SJCRH30 (cell line): ENCODE measurements around the gene XPC. TPM values are rescaled to one million over a fixed set of nuclear protein-coding genes. Genes with fewer than 3 reads are reported as not detected.

Experiments used
- DNase-seq, 2 experiments: peaks; one replicate each; pipeline ENCODE4 v3.0.0-alpha.2; 2015 to 2020
- H3K27ac ChIP-seq: fragments of 250-450 bp; sonication (Bioruptor Pico); 2 replicates; pipeline ENCODE4 v1.5.1; 2020; ENCODE audit warnings: mild to moderate bottlenecking, moderate library complexity
- H3K27me3 ChIP-seq: fragments of 250-450 bp; sonication (Bioruptor Pico); 2 replicates; pipeline ENCODE4 v1.5.1; 2020; ENCODE audit warnings: mild to moderate bottlenecking, moderate library complexity
- H3K36me3 ChIP-seq: fragments of 250-450 bp; sonication (Bioruptor Pico); 2 replicates; pipeline ENCODE4 v1.5.1; 2020; ENCODE audit warnings: mild to moderate bottlenecking, moderate library complexity
- H3K4me1 ChIP-seq: fragments of 250-450 bp; sonication (Bioruptor Pico); 2 replicates; pipeline ENCODE4 v1.5.1; 2020; ENCODE audit warnings: mild to moderate bottlenecking, moderate library complexity
- H3K4me3 ChIP-seq: fragments of 250-450 bp; sonication (Bioruptor Pico); 2 replicates; pipeline ENCODE4 v1.5.1; 2020; ENCODE audit warnings: mild to moderate bottlenecking, moderate library complexity
- H3K9me3 ChIP-seq: fragments of 250-450 bp; sonication (Bioruptor Pico); replicated peaks from 2 replicates; pipeline ENCODE4 v1.5.1; 2020; ENCODE audit warnings: mild to moderate bottlenecking, moderate library complexity
- total RNA-seq: library from RNA; depleted of rRNA; stranded (reverse); fragments of >200 nt; shearing (Covaris generic); gene quantifications from 2 replicates; pipeline ENCODE4 v1.2.3, GENCODE V29; 2014

XPC gene
- total RNA-seq, 1 experiment from 2014 or later = 21.0 TPM

GRCh38 chr3:14169871-14170270 lies 8.5 kb downstream of the XPC start:
- H3K9me3 ChIP-seq = no peaks in the 10 kb centered on the region
- DNase-seq = no peak
- H3K36me3 ChIP-seq = peaks cover 38% of the 10 kb centered on the region
- H3K4me1 ChIP-seq = no peaks in the 10 kb centered on the region
- H3K27ac ChIP-seq = no peak overlapping the region
- no peak overlapping the region for H3K4me3 ChIP-seq
- no peaks in the 10 kb centered on the region for H3K27me3 ChIP-seq

GRCh38 chr3:14169435-14169834 lies 9.0 kb downstream of the XPC start:
- Histone ChIP-seq H3K27ac (no peak overlapping the region), H3K4me3 (no peak overlapping the region), H3K36me3 (peaks cover 42% of the 10 kb centered on the region), H3K9me3 (no peaks in the 10 kb centered on the region), H3K27me3 (no peaks in the 10 kb centered on the region), H3K4me1 (no peaks in the 10 kb centered on the region)
- no peak for DNase-seq

GRCh38 chr3:14166877-14167603 lies 11.4 kb downstream of the XPC start:
- Histone ChIP-seq H3K4me3 (no peak overlapping the region), H3K27me3 (no peaks in the 10 kb centered on the region), H3K36me3 (peaks cover 60% of the 10 kb centered on the region), H3K4me1 (no peaks in the 10 kb centered on the region), H3K9me3 (peaks cover 1% of the 10 kb centered on the region; the same call in 1 of the 2 replicates), H3K27ac (no peak overlapping the region)
- no peak for DNase-seq

- Histone ChIP-seq H3K27me3 (no peaks in the 10 kb centered on the region), H3K4me3 (no peak overlapping the region), H3K4me1 (no peaks in the 10 kb centered on the region), H3K36me3 (peaks cover 73% of the 10 kb centered on the region), H3K9me3 (peaks cover 16% of the 10 kb centered on the region), H3K27ac (no peak overlapping the region)
- DNase-seq = no peak
These were observed 16.2 kb downstream of the XPC start for GRCh38 chr3:14162178-14162577.

GRCh38 chr3:14161282-14161681 lies 17.1 kb downstream of the XPC start:
- H3K4me1 ChIP-seq = no peaks in the 10 kb centered on the region
- no peaks in the 10 kb centered on the region for H3K27me3 ChIP-seq
- H3K27ac ChIP-seq = no peak overlapping the region
- peaks cover 16% of the 10 kb centered on the region for H3K9me3 ChIP-seq
- no peak for DNase-seq
- H3K36me3 ChIP-seq = peaks cover 74% of the 10 kb centered on the region
- no peak overlapping the region for H3K4me3 ChIP-seq

GRCh38 chr3:14159426-14159825 lies 19.0 kb downstream of the XPC start:
- DNase-seq = no peak
- H3K27me3 ChIP-seq = no peaks in the 10 kb centered on the region
- H3K9me3 ChIP-seq = peaks cover 16% of the 10 kb centered on the region
- H3K4me3 ChIP-seq = no peak overlapping the region
- H3K36me3 ChIP-seq = peaks cover 68% of the 10 kb centered on the region
- no peaks in the 10 kb centered on the region for H3K4me1 ChIP-seq
- no peak overlapping the region for H3K27ac ChIP-seq

GRCh38 chr3:14158370-14158769 lies 20.0 kb downstream of the XPC start:
- Histone ChIP-seq H3K27me3 (no peaks in the 10 kb centered on the region), H3K27ac (no peak overlapping the region), H3K36me3 (peaks cover 61% of the 10 kb centered on the region), H3K9me3 (peaks cover 16% of the 10 kb centered on the region), H3K4me1 (no peaks in the 10 kb centered on the region), H3K4me3 (no peak overlapping the region)
- DNase-seq = no peak

GRCh38 chr3:14157951-14158350 lies 20.4 kb downstream of the XPC start:
- Histone ChIP-seq H3K4me3 (no peak overlapping the region), H3K36me3 (peaks cover 56% of the 10 kb centered on the region), H3K27me3 (no peaks in the 10 kb centered on the region), H3K4me1 (no peaks in the 10 kb centered on the region), H3K9me3 (peaks cover 16% of the 10 kb centered on the region), H3K27ac (no peak overlapping the region)
- no peak for DNase-seq

GRCh38 chr3:14156843-14157561 lies 21.4 kb downstream of the XPC start:
- Histone ChIP-seq H3K9me3 (peaks cover 15% of the 10 kb centered on the region), H3K27me3 (no peaks in the 10 kb centered on the region), H3K27ac (no peak overlapping the region), H3K4me1 (no peaks in the 10 kb centered on the region), H3K36me3 (peaks cover 53% of the 10 kb centered on the region), H3K4me3 (no peak overlapping the region)
- DNase-seq = no peak

GRCh38 chr3:14156201-14156600 lies 22.2 kb downstream of the XPC start:
- Histone ChIP-seq H3K36me3 (peaks cover 45% of the 10 kb centered on the region), H3K4me1 (no peaks in the 10 kb centered on the region), H3K9me3 (peaks cover 7% of the 10 kb centered on the region)

GRCh38 chr3:14154895-14155440 lies 23.4 kb downstream of the XPC start:
- Histone ChIP-seq H3K9me3 (no peaks in the 10 kb centered on the region), H3K27ac (no peak overlapping the region), H3K4me1 (no peaks in the 10 kb centered on the region), H3K4me3 (no peak overlapping the region), H3K36me3 (peaks cover 32% of the 10 kb centered on the region), H3K27me3 (no peaks in the 10 kb centered on the region)
- no peak for DNase-seq

More at GRCh38 chr3:14156201-14156600, 22.2 kb downstream of the XPC start:
- H3K4me3 ChIP-seq = no peak overlapping the region
- no peak for DNase-seq
- H3K27ac ChIP-seq = no peak overlapping the region
- no peaks in the 10 kb centered on the region for H3K27me3 ChIP-seq

- H3K36me3 ChIP-seq = peaks cover 27% of the 10 kb centered on the region
- H3K9me3 ChIP-seq = no peaks in the 10 kb centered on the region
- DNase-seq = no peak
- no peaks in the 10 kb centered on the region for H3K27me3 ChIP-seq
- no peak overlapping the region for H3K27ac ChIP-seq
- H3K4me1 ChIP-seq = no peaks in the 10 kb centered on the region
- no peak overlapping the region for H3K4me3 ChIP-seq
These were observed 24.1 kb downstream of the XPC start for GRCh38 chr3:14154276-14154675.

- H3K4me3 ChIP-seq = no peak overlapping the region
- H3K27me3 ChIP-seq = no peaks in the 10 kb centered on the region
- DNase-seq = no peak
- no peaks in the 10 kb centered on the region for H3K4me1 ChIP-seq
- no peaks in the 10 kb centered on the region for H3K9me3 ChIP-seq
- peaks cover 21% of the 10 kb centered on the region for H3K36me3 ChIP-seq
- no peak overlapping the region for H3K27ac ChIP-seq
These were observed 24.7 kb downstream of the XPC start for GRCh38 chr3:14153663-14154062.

- no peaks in the 10 kb centered on the region for H3K27me3 ChIP-seq
- peaks cover 21% of the 10 kb centered on the region for H3K36me3 ChIP-seq
- no peaks in the 10 kb centered on the region for H3K4me1 ChIP-seq
- DNase-seq = no peak
- no peaks in the 10 kb centered on the region for H3K9me3 ChIP-seq
- H3K27ac ChIP-seq = no peak overlapping the region
- no peak overlapping the region for H3K4me3 ChIP-seq
These were observed 25.4 kb downstream of the XPC start for GRCh38 chr3:14152963-14153355.

- no peak overlapping the region for H3K27ac ChIP-seq
- H3K27me3 ChIP-seq = no peaks in the 10 kb centered on the region
- peaks cover 18% of the 10 kb centered on the region for H3K36me3 ChIP-seq
- H3K4me3 ChIP-seq = no peak overlapping the region
- H3K9me3 ChIP-seq = no peaks in the 10 kb centered on the region
- DNase-seq = peak in 1 of 2 experiments; percentile 24
- no peaks in the 10 kb centered on the region for H3K4me1 ChIP-seq
These were observed 26.0 kb downstream of the XPC start for GRCh38 chr3:14152233-14152962.
